Esophagus (tissue), 2 donors: Measurements from ENCODE around the gene CERK. TPM values are rescaled to one million over a fixed set of nuclear protein-coding genes. Genes with fewer than 3 reads are reported as not detected.
A peak's percentile ranks its signal among the peaks of the same experiment; 100 is the strongest.
"Not testable (repeated sequence)": the region's sequence is repeated elsewhere in the genome, so short reads cannot be mapped to it uniquely, and the experiment has no call there.

ENCODE experiments used
- H3K27ac ChIP-seq, 2 donors: one replicate each; pipeline ENCODE4 v1.5.1; 2013; ENCODE audit warnings: low read depth in 2 of 2, mild to moderate bottlenecking in 2 of 2, inconsistent platforms in 1 of 2, low read length in 1 of 2, moderate library complexity in 1 of 2
- H3K27me3 ChIP-seq, 2 donors: one replicate each; pipeline ENCODE4 v1.6.1; 2013; ENCODE audit warnings: low read length in 2 of 2, control low read depth in 1 of 2, mild to moderate bottlenecking in 1 of 2; ENCODE audit not compliant: insufficient read depth in 2 of 2, control insufficient read depth in 1 of 2
- H3K36me3 ChIP-seq, 2 donors: one replicate each; pipeline ENCODE4 v1.6.1; 2013; ENCODE audit warnings: low read length in 1 of 2; ENCODE audit not compliant: control insufficient read depth in 2 of 2, insufficient read depth in 2 of 2
- H3K4me1 ChIP-seq, 2 donors: one replicate each; pipeline ENCODE4 v1.6.1; 2013; ENCODE audit warnings: low read length in 1 of 2; ENCODE audit not compliant: control insufficient read depth in 2 of 2, insufficient read depth in 2 of 2
- H3K4me3 ChIP-seq, 2 donors: one replicate each; pipeline ENCODE4 v1.5.1; 2013; ENCODE audit warnings: low read length in 2 of 2, mild to moderate bottlenecking in 2 of 2, low read depth in 1 of 2, moderate library complexity in 1 of 2
- H3K9me3 ChIP-seq, 2 donors: one replicate each; pipeline ENCODE4 v1.6.1; 2013; ENCODE audit warnings: mild to moderate bottlenecking in 2 of 2, low read depth in 1 of 2, low read length in 1 of 2, moderate library complexity in 1 of 2; ENCODE audit not compliant: control insufficient read depth in 2 of 2, insufficient read depth in 1 of 2
- WGBS, 2 donors: extraction: QIAGEN DNeasy Blood & Tissue Kit; methylation state at CpG; one replicate each; pipeline ENCODE4 v1.1.7; 2013; 5-methylcytosine and 5-hydroxymethylcytosine counted together
- polyA plus RNA-seq, 2 donors: library from polyadenylated mRNA; stranded (reverse); fragments of 200-250 nt; gene quantifications; one replicate each; pipeline ENCODE4 v1.2.3, GENCODE V29; 2013
- donor health status: healthy with polysubstance abuse.
- donor health status: Bipolar disorder and iron deficiency.

The CERK gene
- polyA plus RNA-seq, 2 donors: 8.7 to 13.4 TPM

DNA sequence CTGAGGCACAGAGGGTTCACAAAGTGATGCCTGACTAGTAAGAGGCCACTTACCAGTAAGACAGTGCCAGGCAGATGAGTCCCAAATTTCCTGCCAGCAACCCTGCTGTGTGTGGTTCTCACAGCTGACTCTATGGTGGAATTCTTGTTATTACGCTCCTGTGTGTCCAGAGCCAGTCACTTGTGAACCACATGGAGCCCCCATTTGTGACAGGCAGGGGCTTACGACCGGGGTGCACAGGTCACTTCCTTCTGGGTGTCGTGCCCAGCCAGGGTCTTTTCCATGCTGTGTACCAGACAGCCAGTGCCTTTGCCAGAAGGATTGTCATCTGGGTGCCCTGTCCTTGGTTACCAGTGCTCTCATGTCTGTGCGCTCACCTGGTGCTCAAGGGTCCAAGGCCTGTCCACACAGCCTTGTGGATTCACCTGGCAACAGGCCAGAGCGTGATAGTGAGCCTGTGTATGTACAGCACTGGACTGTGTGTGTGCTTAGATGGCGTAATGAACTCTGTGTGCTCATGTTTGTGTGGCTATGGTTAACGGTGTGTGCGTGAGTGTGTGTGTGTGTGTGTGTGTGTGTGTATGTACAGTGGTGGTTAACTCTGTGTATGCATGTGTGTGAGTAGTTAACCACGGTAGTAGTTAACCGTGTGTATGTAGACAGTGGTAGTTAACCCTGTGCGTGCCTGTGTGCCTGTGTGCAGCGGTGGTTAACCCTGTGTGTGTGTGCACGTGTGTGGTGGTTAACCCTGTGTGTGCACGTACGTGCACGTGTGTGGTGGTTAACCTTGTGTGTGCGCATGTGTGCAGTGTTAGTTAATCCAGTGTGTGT lies 99.2 kb downstream of the CERK start:
- WGBS, 2 donors: 68 to 72% methylated on average over 18 of the region's 18 CpGs
- Histone ChIP-seq H3K27ac (no peak overlapping the region), H3K9me3 (no peaks in the 10 kb centered on the region), H3K27me3 (no peaks in the 10 kb centered on the region), H3K4me1 (peaks cover 3 to 5% of the 10 kb centered on the region in 2 donors), H3K36me3 (peaks cover 0 to 18% of the 10 kb centered on the region in 2 donors), H3K4me3 (no peak overlapping the region)

DNA sequence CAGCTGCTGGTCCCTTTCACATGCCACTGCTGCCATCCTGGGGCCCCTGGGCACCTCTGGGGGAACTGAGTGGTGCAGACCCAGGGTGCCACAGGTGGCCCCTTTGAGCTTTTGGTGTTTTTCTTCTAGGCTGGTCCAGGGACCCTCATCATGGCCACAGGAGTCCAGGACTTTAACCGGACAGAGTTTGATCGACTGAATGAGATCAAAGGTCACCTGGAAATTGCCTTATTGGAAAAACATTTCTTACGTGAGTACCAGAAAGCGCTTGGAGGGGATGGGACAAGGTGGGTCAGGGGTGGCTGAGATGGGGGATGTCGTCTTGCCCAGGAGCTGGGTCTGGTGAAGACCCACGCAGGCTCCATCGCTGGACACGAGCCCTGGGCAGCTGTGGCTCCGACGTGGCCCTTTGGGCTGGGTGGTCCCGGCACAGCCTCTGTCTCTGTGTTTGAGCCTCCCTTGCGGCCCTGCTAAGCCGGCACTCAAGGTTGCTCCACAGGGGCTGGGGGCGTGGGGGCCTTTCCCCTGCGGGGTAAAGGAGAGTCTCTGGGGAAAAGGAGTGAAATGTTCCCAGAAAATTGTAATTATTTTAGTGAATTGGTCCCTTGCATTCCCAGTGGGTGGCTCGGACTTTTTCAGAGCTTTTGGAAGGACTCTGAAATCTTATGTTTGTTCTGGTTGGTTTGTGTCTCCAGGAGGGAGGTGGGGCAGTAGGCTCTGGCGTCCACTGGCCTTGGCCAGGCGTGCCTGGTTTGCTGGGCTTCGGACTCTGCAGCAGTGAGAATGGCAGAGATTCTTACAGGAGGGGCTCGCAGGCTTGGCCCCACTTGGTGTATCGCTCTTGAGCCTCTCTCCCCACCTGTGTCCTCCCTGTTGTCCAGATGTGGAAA lies 100.1 kb downstream of the CERK start:
- Histone ChIP-seq H3K9me3 (no peaks in the 10 kb centered on the region), H3K27ac (no peak overlapping the region), H3K4me3 (no peak overlapping the region), H3K4me1 (peaks cover 3 to 6% of the 10 kb centered on the region in 2 donors), H3K27me3 (no peaks in the 10 kb centered on the region), H3K36me3 (peaks cover 0 to 18% of the 10 kb centered on the region in 2 donors)
- 88 to 92% methylated on average over 21 of the region's 21 CpGs for WGBS, 2 donors

DNA sequence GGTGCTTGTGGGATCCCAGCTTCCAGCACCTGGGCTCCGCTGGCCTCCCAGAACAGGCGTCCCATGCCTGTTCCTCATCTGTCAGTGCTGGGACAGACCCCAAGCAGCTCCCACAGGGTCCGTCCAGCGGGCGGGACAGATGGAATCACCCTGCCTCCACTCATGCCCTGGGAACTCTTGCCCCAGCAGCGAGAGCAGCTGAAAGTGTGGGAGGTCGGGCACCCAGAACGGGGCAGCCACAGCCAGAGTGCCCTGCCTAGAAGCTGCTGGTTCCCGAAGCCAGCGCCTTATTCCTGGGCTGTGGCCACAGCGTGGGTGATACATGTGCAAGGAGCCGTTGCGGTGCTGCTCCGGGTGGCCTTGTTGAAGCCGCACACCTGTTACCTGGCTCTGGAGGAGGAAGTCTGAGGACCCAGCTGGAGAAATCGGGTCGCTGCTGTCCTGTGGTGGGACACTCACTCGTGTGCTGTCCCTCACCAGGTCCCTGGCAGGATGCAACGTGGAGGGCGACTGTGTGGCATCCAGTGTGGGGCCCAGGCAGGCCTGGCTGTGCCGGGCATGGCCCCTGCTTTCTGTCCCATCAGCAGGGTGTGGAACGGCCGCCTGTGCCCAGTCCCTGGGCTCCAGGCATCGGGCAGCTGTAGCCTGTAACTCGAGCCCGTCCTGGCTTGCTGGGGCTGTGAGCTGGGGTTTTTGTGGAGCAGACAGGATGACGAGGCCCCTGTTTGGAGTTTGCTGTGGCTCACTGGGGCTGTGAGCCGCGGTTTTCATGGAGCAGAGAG lies 101.6 kb downstream of the CERK start:
- H3K4me3 ChIP-seq: no peak overlapping the region
- peaks cover 0 to 22% of the 10 kb centered on the region in 2 donors for H3K36me3 ChIP-seq
- 82 to 83% methylated on average over 29 of the region's 29 CpGs for WGBS, 2 donors
- peaks cover 3 to 17% of the 10 kb centered on the region in 2 donors for H3K4me1 ChIP-seq
- H3K9me3 ChIP-seq: no peaks in the 10 kb centered on the region
- H3K27me3 ChIP-seq: no peaks in the 10 kb centered on the region
- H3K27ac ChIP-seq: no peak overlapping the region

DNA sequence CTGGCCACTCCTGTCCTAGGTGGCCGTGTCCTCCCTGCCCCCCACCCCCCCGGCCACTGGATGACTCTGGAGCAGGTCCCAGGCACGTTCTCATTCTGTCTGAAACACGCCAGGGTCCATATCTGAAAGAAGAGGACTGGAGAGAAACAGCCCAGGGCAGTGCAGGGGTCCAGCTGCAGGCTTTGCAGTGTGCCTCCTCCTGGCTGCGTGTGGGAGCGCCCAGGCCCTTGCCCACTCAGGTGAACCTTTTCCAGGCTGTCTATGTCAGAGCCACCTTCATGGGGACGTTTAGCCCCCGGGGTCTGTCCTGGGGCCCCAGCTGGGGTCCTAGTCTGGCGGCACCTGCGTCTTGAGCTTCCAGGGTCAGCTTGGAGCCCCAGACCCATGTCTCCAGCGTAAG lies 102.3 kb downstream of the CERK start:
- WGBS, 2 donors: 75 to 78% methylated on average over 11 of the region's 11 CpGs

DNA sequence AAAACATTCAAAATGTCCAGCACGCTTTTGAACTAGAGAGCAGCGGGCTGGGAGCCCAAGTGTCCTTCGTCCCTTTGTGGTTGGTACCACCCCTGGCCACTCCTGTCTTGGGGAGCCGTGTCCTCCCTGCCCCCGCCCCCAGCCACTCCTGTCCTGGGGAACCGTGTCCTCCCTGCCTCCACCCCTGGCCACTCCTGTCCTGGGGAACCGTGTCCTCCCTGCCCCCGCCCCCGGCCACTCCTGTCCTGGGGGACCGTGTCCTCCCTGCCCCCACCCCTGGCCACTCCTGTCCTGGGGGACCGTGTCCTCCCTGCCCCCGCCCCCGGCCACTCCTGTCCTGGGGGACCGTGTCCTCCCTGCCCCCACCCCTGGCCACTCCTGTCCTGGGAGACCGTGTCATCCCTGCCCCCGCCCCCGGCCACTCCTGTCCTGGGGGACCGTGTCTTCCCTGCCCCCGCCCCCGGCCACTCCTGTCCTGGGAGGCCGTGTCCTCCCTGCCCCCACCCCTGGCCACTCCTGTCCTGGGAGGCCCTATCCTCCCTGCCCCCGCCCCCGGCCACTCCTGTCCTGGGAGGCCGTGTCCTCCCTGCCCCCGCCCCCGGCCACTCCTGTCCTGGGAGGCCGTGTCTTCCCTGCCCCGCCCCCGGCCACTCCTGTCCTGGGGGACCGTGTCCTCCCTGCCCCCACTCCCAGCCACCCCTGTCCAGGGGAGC lies 102.9 kb downstream of the CERK start:
- H3K9me3 ChIP-seq, H3K4me3 ChIP-seq, H3K27me3 ChIP-seq: not testable (repeated sequence)
- Histone ChIP-seq H3K36me3 (peaks cover 0 to 32% of the 10 kb centered on the region in 2 donors), H3K27ac (peak overlapping the region in 1 of 2 donors; percentile 6), H3K4me1 (peaks cover 3 to 20% of the 10 kb centered on the region in 2 donors)
- WGBS, 2 donors: 44 to 58% methylated on average over 23 to 28 of the region's 30 CpGs

More for the DNA sequence above, 102.3 kb downstream of the CERK start:
- Histone ChIP-seq H3K4me1 (peaks cover 3 to 17% of the 10 kb centered on the region in 2 donors), H3K36me3 (peaks cover 0 to 25% of the 10 kb centered on the region in 2 donors), H3K9me3 (no peaks in the 10 kb centered on the region), H3K27ac (peak overlapping the region in 1 of 2 donors; percentile 8), H3K4me3 (no peak overlapping the region), H3K27me3 (no peaks in the 10 kb centered on the region)

Other genes with a start within 250 kb of the CERK start
- 10 to 100 TPM; 19.8 to 34.8 TPM for gene CELSR1, start 200.6 kb downstream of the CERK start, polyA plus RNA-seq
- 10 to 100 TPM; 15.6 to 18.0 TPM for gene GRAMD4, start 117.9 kb downstream of the CERK start, polyA plus RNA-seq
- 10 to 100 TPM; 15.1 to 17.4 TPM for gene TBC1D22A, start 24.4 kb upstream of the CERK start, polyA plus RNA-seq